HG03460 (cell line): ENCODE results near the gene CIC.

Experiments
- ATAC-seq: cut with Tn5 transposase; IDR thresholded peaks from one replicate; pipeline ENCODE4 v1.9.1; 2021; ENCODE audit not compliant: unreplicated experiment

CIC gene

DNA sequence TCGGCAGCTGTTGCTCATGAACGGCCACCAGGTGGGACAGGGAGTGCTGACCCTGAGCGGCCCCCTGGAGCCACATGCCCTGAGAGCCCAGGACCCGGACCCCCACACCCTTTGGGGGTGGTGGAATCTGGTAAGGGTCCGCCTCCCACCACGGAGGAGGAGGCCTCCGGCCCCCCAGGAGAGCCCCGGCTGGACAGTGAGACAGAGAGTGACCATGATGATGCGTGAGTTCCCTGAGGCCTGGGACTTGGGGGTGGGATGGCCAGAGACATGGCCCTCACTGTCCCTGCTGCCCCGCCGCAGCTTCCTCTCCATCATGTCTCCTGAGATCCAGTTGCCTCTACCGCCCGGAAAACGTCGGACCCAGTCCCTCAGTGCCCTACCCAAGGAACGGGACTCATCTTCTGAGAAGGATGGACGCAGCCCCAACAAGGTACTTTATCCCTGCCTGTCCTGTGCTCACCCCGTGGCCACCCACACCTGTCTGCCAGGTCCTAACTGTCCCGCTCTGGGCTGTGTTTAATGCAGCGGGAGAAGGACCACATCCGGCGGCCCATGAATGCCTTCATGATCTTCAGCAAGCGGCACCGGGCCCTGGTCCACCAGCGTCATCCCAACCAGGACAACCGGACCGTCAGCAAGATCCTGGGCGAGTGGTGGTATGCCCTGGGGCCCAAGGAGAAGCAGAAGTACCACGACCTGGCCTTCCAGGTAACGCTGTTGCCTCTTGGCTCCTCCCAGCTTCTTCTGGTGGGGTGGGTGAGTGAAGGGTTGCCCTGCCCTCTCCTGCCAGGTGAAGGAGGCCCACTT lies 18.2 kb downstream of the CIC start:
- no peak for ATAC-seq

DNA sequence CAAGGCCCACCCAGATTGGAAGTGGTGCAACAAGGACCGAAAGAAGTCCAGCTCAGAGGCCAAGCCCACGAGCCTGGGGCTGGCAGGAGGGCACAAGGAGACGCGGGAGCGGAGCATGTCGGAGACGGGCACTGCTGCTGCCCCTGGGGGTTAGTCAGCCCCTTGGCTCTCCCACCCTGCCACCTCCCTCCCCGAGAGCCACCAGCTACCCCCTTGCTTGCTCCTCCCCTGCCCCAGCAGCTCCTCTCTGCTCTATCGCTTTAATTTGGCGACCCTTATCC lies 18.7 kb downstream of the CIC start:
- ATAC-seq = no peak

DNA sequence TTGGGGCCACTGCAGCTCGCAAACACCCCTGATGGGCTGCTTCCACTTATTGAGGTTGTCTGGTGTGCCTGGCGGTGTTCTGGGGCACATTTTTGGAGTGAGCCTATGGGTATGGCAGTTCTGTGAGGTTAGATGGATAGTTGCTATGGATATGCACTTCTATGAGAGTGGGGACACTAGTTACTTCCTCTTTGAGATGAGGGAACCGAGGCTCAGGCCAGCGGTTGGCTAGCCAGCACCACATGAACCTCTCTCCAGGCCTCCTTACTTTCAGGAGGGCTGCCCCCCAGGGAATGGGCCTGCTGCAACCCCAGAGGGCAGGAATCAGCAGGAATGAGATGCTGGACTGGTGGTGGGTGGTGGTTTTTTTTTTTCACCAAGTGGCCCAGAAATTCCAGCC lies 19.3 kb downstream of the CIC start:
- ATAC-seq = no peak

DNA sequence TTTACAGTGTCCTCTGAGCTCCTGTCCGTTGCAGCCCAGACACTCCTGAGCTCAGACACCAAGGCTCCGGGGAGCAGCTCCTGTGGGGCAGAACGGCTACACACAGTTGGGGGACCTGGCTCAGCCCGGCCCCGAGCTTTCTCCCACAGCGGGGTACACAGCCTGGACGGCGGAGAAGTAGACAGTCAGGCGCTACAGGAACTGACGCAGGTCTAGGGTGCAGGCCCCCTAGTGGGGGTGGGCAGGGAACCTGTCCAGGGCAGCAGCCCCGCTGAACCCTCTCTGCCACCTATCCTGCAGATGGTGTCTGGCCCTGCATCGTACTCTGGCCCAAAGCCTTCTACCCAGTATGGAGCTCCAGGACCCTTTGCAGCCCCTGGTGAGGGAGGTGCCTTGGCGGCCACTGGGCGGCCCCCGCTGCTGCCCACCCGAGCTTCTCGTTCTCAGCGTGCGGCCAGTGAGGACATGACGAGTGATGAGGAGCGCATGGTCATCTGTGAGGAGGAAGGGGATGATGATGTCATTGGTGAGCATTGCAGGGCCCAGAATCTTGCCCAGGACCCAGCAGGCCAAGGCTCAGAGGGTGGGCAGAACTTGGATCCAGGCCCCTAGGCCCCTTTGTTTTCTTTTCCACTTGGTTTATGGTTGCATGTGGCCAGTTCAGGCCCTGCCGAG lies 20.0 kb downstream of the CIC start:
- no peak for ATAC-seq

DNA sequence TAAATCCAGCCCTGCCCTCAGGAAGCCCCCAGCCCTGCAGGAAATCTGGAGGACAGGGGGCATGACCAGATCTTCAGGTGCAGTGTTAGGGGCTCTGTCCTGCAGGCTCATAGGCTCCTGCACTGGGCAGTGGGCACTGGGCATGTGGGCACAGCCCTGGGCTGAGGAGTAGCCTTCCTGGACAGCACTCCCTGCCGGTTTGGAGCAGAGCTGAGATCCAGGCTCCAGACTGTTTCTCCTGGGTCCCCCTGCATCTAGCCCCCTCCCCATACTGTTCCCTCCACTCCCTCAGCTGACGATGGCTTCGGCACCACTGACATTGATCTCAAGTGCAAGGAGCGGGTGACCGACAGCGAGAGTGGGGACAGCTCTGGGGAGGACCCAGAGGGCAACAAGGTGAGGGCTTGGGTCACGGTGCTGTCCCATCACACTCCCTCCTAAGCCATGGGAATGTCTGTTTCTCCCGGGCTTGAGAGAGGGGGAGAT lies 20.5 kb downstream of the CIC start:
- no peak for ATAC-seq

DNA sequence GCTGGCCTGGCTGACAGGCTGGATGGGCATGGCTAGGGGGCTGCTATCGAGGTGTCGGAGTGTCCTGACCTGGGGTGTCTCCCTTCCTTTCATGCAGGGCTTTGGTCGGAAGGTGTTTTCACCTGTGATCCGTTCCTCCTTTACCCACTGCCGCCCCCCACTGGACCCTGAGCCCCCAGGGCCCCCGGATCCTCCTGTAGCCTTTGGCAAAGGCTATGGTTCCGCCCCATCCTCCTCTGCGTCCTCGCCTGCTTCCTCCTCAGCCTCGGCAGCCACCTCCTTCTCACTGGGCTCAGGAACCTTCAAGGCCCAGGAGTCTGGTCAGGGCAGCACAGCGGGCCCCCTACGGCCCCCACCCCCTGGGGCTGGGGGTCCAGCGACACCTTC lies 21.1 kb downstream of the CIC start:
- no peak for ATAC-seq

DNA sequence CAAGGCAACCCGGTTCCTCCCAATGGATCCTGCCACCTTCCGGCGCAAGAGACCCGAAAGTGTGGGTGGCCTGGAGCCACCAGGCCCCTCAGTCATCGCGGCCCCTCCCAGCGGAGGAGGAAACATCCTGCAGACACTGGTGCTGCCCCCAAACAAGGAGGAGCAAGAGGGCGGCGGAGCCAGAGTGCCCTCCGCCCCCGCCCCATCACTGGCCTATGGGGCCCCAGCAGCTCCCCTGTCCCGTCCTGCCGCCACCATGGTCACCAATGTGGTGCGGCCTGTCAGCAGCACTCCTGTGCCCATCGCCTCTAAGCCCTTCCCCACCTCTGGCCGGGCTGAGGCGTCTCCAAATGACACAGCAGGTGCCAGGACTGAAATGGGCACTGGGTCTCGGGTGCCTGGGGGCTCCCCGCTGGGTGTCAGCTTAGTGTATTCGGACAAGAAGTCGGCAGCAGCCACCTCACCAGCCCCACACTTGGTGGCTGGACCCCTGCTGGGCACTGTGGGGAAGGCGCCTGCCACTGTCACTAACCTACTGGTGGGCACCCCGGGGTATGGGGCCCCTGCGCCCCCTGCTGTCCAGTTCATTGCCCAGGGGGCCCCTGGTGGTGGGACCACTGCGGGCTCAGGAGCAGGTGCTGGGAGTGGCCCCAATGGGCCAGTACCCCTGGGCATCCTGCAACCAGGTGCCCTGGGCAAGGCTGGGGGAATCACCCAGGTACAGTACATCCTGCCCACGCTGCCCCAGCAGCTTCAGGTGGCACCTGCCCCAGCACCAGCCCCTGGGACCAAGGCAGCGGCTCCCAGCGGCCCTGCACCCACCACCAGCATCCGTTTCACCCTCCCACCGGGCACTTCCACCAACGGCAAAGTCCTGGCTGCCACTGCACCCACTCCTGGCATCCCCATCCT lies 21.7 kb downstream of the CIC start:
- no peak for ATAC-seq

DNA sequence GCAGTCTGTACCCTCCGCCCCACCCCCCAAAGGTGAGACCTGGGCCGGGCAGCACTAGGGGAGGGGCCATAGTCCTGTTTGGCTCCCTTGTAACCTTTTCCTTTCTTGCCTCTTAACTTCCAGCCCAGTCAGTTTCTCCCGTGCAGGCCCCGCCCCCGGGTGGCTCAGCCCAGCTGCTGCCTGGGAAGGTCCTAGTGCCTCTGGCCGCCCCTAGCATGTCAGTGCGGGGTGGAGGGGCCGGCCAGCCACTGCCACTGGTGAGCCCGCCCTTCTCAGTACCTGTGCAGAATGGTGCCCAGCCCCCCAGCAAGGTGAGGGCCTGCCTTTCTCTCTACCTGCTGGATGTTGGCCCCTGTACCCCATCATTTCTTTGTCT lies 22.4 kb downstream of the CIC start:
- no peak for ATAC-seq

DNA sequence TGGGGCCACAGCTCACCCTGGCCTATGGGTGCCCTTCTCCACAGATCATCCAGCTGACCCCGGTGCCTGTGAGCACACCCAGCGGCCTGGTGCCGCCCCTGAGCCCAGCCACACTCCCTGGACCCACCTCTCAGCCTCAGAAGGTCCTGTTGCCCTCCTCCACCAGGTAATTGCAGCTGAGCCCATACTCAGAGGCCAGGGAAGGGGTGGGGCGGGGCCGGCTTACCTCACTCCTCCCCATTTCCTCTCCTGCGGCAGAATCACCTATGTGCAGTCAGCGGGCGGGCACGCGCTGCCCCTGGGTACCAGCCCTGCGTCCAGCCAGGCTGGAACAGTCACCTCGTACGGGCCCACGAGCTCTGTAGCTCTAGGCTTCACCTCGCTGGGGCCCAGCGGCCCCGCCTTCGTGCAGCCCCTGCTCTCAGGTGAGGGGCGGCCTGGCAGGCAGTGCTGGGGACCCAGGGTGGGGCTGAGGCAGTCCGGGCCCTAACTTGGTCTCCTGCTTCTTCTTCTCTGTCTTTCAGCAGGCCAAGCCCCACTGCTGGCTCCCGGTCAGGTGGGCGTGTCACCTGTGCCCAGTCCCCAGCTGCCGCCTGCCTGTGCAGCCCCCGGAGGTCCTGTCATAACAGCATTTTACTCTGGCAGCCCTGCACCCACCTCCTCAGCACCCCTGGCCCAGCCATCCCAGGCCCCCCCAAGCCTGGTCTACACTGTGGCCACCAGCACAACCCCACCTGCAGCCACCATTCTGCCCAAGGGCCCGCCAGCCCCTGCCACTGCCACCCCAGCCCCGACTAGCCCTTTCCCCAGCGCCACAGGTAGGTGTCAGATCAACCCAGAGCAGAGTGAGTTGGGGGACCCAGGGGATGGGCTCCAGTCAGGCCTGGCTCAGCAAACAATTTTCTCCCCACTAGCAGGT lies 23.2 kb downstream of the CIC start:
- ATAC-seq = no peak

DNA sequence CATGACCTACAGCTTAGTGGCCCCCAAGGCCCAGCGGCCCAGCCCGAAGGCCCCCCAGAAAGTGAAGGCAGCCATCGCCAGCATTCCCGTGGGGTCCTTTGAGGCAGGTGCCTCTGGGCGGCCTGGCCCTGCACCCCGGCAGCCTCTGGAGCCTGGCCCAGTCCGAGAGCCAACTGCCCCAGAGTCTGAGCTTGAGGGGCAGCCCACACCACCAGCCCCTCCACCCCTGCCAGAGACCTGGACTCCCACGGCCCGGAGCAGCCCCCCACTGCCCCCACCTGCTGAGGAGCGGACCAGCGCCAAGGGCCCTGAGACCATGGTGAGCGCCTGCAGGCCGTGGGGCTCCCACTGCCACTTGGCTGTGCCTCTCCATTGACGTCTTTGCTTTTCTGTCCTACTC lies 23.9 kb downstream of the CIC start:
- ATAC-seq = no peak

DNA sequence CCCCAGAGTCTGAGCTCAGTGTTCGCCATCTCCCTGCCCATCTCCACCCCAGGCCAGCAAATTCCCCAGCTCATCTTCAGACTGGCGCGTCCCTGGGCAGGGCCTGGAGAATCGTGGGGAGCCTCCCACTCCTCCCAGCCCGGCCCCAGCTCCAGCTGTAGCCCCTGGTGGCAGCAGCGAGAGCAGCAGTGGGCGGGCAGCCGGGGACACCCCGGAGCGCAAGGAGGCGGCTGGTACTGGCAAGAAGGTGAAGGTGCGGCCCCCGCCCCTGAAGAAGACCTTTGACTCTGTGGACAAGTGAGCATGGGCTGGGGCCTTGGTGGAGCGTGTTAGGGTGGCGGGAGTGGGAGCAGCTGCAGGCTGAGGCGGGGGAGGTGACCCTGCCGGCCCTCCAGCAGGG lies 24.5 kb downstream of the CIC start:
- no peak for ATAC-seq

DNA sequence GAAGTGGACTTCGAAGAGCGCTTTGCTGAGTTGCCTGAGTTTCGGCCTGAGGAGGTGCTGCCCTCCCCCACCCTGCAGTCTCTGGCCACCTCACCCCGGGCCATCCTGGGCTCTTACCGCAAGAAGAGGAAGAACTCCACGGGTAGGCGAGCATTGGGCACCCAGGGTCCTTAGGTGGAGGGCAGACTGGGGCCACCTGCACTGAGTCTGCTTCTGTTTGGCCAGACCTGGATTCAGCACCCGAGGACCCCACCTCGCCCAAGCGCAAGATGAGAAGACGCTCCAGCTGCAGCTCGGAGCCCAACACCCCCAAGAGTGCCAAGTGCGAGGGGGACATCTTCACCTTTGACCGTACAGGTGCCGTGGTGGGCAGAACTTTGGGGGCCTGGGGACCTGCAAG lies 24.9 kb downstream of the CIC start:
- ATAC-seq = no peak

DNA sequence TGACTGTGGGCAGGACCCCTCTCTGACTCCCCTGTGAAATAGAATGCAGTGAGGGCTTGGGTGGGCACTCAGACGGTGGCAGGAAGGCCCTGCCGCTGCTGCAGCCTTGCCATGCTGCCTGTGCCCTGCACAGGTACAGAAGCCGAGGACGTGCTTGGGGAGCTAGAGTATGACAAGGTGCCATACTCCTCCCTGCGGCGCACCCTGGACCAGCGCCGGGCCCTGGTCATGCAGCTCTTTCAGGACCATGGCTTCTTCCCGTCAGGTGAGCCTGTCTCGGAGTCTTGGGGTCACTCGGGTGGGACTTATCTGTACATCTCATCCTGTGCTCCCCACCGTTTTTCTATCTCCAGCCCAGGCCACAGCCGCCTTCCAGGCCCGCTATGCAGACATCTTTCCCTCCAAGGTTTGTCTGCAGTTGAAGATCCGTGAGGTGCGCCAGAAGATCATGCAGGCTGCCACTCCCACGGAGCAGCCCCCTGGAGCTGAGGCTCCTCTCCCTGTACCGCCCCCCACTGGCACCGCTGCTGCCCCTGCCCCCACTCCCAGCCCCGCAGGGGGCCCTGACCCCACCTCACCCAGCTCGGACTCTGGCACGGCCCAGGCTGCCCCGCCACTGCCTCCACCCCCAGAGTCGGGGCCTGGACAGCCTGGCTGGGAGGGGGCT lies 25.6 kb downstream of the CIC start:
- ATAC-seq = no peak

DNA sequence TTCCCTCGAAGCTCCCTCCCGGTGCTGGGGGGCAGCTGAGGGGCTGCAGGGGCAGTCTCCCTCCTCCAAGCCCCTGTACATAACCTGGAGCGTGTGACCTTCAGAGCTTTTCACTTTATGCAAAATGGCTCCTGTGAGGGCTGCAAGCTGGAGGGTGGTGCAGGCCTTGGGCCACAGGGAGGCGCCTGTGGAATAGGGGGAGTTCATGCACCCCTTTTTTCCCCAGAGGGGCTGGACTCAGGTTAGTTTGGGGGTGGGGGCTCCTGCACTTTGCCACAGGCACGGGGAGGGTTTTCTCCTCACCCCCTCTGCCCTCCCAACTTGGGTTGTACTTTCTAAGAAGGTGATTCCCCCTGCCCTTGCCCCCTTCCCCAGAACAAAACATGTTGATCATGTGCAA lies 26.3 kb downstream of the CIC start:
- no peak for ATAC-seq

DNA sequence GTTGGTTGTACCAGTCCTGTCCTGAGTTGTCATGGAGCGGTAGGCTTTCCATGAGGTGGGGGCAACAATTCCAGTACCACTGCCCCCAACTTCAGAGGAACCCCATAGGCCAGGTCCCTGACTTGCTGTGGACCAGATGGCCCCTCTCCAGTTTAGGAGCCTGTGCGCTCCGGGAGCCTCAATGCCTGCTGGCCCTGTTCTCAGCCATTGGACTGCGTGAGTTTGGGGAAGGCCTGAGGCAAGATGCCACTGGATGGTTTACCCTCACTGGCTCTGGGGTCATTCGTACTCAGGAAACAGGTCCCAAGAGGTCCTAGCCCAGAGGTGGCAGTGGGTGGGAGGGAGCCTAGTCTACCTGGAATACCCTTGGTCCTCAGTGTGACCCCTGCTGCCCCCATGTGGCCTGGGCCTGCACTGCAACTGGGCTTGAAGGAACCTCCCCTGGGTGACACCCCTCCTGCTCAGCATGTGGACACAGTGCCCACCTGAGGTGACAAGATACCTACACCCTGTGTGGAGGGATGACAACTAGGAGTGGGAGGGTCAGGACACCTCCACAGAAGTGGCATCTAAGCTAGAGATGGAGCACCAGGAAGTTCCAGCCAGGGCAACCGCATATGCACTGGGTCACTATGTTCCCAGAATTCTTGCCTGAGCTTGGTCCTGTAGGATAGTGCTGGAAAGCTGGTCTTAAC lies 26.9 kb downstream of the CIC start:
- peak; percentile 51 for ATAC-seq

DNA sequence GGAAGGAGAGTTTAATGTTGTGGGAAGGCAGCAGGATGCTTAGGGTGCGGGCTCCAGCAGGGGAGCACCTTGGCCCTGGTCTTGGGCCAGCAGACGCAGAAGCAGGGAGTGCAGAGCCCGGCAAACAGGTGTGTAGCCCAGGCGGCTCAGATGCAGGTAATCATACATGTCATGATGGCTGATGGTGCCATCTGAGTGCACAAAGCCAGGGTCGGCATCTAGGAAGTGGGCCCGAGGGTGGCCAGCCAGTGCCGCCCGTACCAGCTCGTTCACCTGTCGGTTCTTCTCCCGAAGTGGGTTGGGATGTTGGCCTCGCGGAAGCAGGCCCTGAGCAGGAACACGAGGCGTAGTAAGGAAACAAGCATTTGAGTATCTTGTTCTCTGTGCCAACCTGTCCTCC lies 28.0 kb downstream of the CIC start:
- no peak for ATAC-seq

DNA sequence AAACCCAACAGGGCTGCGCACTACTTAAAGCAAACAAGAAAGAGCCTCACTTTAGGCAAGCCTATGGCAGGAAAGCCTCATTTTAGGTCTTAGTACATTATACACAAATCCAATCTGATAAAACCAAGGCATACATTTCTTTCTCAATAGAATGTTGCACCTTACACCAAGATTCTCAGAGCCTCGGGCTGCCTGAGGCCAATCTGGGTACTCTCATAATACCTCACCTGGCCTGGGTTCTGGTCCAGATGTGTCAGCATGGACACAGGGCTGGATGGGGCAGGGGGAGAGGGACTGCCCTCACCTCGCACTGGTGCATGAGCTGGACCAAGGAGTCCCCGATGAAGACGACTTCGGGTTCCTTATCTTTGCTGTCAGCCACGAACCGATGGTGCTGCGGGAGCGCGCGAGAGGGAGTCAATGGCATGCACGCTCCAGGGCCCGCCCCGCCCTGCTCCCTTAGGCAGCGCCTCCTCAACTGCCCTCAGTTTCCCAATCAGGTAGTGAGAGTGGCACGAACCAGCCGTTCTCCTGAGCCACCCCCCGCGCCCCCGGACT lies 32.7 kb downstream of the CIC start, which contains the start of gene PRR19:
Gene PRR19, plus strand, starts transcription at position 487 of the 558 bp plus-strand sequence. CDS start 7,453 bp downstream, outside the sequence.
- no peak for ATAC-seq

DNA sequence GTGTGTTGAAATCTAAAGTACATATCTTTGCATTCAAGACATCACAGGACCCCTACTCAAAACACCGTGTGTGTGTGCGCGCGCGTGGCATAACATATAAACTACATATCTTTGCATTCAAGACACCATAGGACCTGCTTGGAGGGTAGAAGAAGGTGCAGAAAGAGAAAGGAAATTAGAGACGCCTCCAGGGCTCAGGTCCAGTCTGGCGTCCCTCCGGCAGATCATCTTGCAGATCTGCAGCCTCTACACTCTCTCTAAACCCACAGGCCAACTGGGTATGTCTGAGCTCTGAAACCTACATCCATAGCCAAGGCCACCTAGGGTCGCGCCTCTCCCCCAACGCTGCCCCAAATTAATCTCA lies 34.0 kb downstream of the CIC start:
- ATAC-seq = no peak

DNA sequence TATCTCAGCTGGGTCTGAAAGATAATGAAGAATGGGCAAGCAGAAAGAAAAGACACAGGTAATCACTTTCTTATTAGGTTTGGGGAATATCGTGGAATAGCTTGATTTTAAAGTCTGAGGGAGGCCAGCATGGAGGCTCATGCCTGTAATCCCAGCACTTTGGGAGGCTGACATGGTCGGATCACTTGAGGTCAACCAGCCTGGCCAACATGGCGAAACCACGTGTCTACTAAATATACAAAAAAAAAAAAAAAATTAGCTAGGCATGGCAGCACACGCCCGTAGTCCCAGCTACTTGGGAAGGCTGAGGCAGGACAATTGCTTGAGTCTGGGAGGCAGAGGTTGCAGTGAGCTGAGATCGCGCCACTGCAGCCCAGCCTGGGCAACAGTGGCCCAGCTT lies 34.8 kb downstream of the CIC start:
- no peak for ATAC-seq
